WERI-Rb-1 (cell line): ENCODE results near the gene C4BPA.
A peak's percentile ranks its signal among the peaks of the same experiment; 100 is the strongest.

Source experiments
- DNase-seq: peaks from one replicate; pipeline ENCODE4 v3.0.0-alpha.2; 2020
- H3K27ac ChIP-seq: fragments of 250-450 bp; sonication (Bioruptor Pico); 2 replicates; pipeline ENCODE4 v1.5.1; 2020; ENCODE audit warnings: mild to moderate bottlenecking, moderate library complexity
- H3K27me3 ChIP-seq: fragments of 250-450 bp; sonication (Bioruptor Pico); 2 replicates; pipeline ENCODE4 v1.5.1; 2021; ENCODE audit warnings: mild to moderate bottlenecking, low read depth, moderate library complexity; ENCODE audit not compliant: insufficient read depth, severe bottlenecking
- H3K36me3 ChIP-seq: fragments of 250-450 bp; sonication (Bioruptor Pico); 2 replicates; pipeline ENCODE4 v1.5.1; 2020; ENCODE audit warnings: mild to moderate bottlenecking, moderate library complexity
- H3K4me3 ChIP-seq: 2 replicates; pipeline ENCODE4 v1.5.1; 2011; ENCODE audit warnings: low read depth, mild to moderate bottlenecking, control low read depth, low read length
- H3K9me3 ChIP-seq: fragments of 250-450 bp; sonication (Bioruptor Pico); 2 replicates; pipeline ENCODE4 v1.5.1; 2021; ENCODE audit warnings: mild to moderate bottlenecking, moderate library complexity; ENCODE audit not compliant: severe bottlenecking
- TF ChIP-seq, protein P1 (sequence below): IDR thresholded peaks from 2 replicates; pipeline ENCODE4 v1.5.1; 2011; ENCODE audit warnings: low read depth, mild to moderate bottlenecking, control low read depth, inconsistent platforms, low read length

C4BPA gene

DNA sequence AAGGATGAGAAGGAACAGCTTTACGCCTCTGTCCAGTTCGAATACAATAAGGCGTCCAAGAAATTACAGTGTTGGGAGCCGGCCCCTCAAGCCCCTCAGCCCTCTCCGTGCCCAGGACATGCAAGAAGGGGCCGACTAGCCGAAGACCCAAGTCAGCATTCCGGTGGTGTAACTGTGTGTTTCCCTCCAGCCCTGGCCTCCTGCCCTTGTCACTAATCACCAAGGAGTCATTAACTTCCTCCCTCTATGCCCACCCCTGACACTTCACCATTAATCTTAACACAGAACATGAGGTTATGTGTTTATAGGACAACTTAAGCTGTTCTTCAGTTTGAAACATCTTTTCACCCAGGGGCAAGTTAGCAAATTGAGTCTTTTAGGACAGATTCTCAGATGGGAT is 31.8 kb upstream of the C4BPA start:
- Histone ChIP-seq H3K27me3 (peaks cover 100% of the 10 kb centered on the region), H3K9me3 (no peaks in the 10 kb centered on the region), H3K36me3 (no peaks in the 10 kb centered on the region), H3K4me3 (no peak overlapping the region), H3K27ac (no peak overlapping the region)
- TF ChIP-seq, protein P1, sequence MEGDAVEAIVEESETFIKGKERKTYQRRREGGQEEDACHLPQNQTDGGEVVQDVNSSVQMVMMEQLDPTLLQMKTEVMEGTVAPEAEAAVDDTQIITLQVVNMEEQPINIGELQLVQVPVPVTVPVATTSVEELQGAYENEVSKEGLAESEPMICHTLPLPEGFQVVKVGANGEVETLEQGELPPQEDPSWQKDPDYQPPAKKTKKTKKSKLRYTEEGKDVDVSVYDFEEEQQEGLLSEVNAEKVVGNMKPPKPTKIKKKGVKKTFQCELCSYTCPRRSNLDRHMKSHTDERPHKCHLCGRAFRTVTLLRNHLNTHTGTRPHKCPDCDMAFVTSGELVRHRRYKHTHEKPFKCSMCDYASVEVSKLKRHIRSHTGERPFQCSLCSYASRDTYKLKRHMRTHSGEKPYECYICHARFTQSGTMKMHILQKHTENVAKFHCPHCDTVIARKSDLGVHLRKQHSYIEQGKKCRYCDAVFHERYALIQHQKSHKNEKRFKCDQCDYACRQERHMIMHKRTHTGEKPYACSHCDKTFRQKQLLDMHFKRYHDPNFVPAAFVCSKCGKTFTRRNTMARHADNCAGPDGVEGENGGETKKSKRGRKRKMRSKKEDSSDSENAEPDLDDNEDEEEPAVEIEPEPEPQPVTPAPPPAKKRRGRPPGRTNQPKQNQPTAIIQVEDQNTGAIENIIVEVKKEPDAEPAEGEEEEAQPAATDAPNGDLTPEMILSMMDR = no peak
- no peak for DNase-seq

DNA sequence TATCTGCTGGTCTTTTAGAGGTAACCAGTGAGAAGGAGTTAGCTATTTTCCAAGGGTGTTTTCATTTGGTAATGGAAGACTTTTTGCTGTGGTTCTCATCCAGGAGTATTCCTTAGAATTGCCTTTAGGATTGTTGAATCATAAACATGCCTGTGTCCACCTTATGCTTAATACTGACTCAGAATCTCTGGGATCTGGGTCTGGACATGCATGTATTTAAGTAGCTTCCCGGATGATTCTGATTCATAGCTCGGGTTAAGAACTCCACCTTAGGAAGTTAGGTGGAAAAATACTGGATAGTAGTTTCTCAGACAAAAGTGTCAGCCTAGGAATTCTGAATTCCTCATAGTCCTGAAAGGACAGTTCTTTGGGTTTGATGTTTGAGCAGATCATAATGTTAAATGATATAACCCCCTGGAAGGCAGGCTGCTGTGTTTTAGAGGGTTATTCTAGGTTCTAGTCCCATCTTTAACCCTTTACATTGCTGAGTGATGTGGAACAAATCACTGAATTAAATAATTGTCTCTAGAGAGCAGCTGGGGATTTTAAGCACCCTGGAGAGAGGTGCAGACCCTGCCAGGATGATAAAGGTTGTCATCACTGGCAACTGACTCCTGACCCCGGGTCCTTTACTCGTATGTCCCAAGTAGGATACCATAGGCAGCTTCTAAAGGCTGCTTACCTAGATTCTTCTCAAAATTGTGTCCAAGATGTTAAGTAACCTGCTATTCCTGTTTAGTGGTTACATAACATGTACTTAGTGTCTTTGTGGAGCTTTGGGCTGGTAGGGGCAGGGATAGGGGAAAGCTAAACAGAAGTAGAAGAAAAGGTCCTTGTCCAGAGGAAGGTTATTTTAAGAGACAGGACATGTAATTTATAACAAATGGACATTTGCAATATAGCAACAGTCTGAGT is 29.9 kb upstream of the C4BPA start:
- TF ChIP-seq, protein P1 = no peak
- Histone ChIP-seq H3K9me3 (no peaks in the 10 kb centered on the region), H3K27me3 (peaks cover 100% of the 10 kb centered on the region), H3K36me3 (no peaks in the 10 kb centered on the region), H3K4me3 (no peak overlapping the region), H3K27ac (no peak overlapping the region)
- no peak for DNase-seq

DNA sequence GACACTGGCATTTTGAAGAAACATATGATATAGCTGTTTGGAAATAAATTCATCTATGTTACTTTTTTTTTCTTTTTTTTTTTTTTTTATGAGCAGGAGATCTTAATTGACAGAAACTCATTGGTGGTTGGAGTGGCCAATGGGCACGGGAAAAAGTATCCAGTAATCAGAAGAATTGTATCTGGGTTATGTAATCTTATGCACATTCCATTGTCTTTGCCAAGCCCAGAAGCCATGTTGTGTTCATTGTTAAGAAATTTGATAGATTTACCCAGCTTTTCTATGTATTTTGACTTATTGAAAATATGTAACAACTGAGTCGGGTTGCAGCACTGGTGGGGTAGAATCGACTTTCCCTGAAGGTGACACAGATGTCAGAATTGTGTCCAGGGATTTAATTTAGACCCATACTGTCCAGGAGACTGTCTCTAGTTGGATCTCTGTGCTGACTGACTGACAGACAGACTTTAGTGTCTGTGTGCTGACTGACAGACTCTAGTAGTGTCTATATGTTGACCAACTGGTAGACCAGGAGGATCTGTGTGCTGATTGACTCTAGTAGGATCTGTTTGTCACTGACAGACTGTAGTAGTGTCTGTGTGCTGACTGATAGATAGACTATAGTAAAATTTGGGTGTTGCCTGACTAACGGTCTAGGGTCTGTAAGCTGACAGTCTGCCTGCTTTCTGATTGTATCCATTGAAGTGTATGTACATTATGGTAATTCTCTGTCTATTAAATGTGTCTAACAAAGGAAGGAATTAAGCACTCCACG is 27.7 kb upstream of the C4BPA start:
- no peak for DNase-seq
- no peaks in the 10 kb centered on the region for H3K36me3 ChIP-seq
- TF ChIP-seq, protein P1 = no peak
- H3K4me3 ChIP-seq = no peak overlapping the region
- no peaks in the 10 kb centered on the region for H3K9me3 ChIP-seq
- no peak overlapping the region for H3K27ac ChIP-seq
- H3K27me3 ChIP-seq = peaks cover 96% of the 10 kb centered on the region

DNA sequence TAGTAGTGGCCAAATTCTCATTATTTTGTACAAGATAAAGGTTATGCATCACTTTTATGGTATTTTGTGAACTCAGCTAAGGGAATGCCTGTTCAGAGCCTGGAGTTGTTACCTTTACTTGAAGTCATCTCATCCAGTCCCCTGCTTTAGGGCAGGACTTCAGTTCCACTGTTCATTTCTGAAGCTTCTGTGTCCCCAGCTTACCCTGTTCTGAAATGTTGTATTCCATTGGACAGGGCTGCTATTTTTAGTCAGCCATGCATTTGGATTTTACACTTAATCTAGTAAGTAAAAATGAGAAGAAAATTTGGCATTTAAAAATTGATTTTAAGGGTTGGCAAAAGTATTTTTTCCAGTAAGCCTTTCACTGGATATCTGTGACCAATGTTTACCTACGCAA is 27.0 kb upstream of the C4BPA start:
- H3K9me3 ChIP-seq = no peaks in the 10 kb centered on the region
- no peak overlapping the region for H3K27ac ChIP-seq
- peaks cover 96% of the 10 kb centered on the region for H3K27me3 ChIP-seq
- no peak overlapping the region for H3K4me3 ChIP-seq
- DNase-seq = no peak
- TF ChIP-seq, protein P1 = no peak
- no peaks in the 10 kb centered on the region for H3K36me3 ChIP-seq

DNA sequence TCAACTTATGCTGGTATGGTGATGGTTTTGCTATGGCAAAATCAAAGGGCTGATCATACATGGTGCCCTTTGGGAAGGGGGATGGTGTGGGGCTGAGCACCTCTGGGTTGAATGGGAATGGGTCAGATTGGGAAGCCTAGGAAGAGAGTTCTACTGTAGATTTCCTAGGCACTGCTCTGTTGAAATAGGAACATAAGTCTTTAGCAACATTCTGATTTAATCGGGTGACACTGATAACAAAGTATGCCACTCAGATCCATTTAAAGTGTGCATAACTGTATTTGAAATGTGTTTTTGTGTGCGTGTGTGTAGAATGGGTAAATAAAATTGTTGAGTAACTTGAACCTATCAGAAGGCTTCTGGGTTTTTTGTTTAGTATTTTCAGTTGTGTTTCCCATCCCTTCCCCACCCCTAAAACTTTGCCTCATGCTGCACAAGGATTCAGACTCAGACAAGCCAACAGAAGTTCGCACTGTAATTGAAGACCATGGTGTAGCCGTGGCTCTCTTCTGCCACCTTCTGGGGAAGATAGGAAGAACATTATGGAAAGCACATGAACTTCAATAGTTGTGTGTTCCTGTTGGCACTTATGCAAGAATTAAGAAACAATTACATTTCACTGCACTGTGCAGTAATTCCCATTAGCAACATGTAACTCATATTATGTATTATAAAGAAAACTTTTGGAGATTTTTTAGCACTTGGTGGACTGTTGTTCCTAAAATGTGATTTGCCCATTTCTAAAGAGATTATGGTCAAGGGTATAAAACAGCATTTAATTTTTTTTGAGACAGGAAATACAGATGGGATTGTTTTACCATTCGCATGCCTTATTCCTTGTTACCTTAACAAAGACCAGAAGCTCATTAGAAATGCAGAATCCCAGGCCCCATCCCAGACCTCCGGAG is 26.3 kb upstream of the C4BPA start:
- Histone ChIP-seq H3K27me3 (peaks cover 96% of the 10 kb centered on the region), H3K27ac (no peak overlapping the region)

More for the DNA sequence above, 26.3 kb upstream of the C4BPA start:
- H3K36me3 ChIP-seq = no peaks in the 10 kb centered on the region
- no peaks in the 10 kb centered on the region for H3K9me3 ChIP-seq
- H3K4me3 ChIP-seq = no peak overlapping the region
- peak; percentile 81 for DNase-seq
- TF ChIP-seq, protein P1 = peak; percentile 99
